Uterine smooth muscle cell (primary cell): Measurements from ENCODE around the gene FILIP1L. TPM values are rescaled to one million over a fixed set of nuclear protein-coding genes. Genes with fewer than 3 reads are reported as not detected.

ENCODE experiments used
- total RNA-seq: library from RNA; depleted of rRNA; stranded (reverse); fragments of >200 nt; gene quantifications from 2 replicates; pipeline ENCODE4 v1.2.3, GENCODE V29; 2014

Gene FILIP1L
- total RNA-seq, result 15.8 and 24.0 TPM in 2 replicates

GRCh38 chr3:100114413-100115030 is at the start of gene FILIP1L:
Gene FILIP1L, minus strand, starts transcription at chr3:100114501.

GRCh38 chr3:99817437-99818240 is 296.7 kb downstream of the FILIP1L start, which contains the start of gene CMSS1:
Gene CMSS1, plus strand, starts transcription at chr3:99817862.

Other genes with a start within 250 kb of the FILIP1L start
- 139 and 163 TPM in 2 replicates for gene TBC1D23, start 146.5 kb upstream of the FILIP1L start, total RNA-seq
- gene NIT2, start 220.3 kb upstream of the FILIP1L start, total RNA-seq, result 14.1 and 23.2 TPM in 2 replicates